MCF 10A (cell line): ENCODE data around the gene HSP90B1. TPM values are rescaled to one million over a fixed set of nuclear protein-coding genes. Genes with fewer than 3 reads are reported as not detected.
A peak's percentile ranks its signal among the peaks of the same experiment; 100 is the strongest.

Source experiments
- BruUV-seq: library from RNA; stranded (reverse); fragments of 400-500 nt; replicated peaks from 2 replicates; lab custom pipeline; 2021; lab: Mats Ljungman, UMichigan
- CTCF ChIA-PET: fragments of 300-600 bp; sonication (Branson Sonifier 250); formaldehyde crosslinking; extraction: SDS; loops from one replicate; lab custom pipeline; 2021; ENCODE audit warnings: antibody characterized with exemption, inconsistent platforms; lab: Yijun Ruan, JAX
- POLR2A ChIA-PET: fragments of 300-600, 350-650 bp; sonication (Branson Sonifier 250); formaldehyde crosslinking; extraction: SDS; loops from one replicate; lab custom pipeline; 2020; ENCODE audit warnings: antibody characterized with exemption, inconsistent platforms; lab: Yijun Ruan, JAX
- DNase-seq: peaks from one replicate; pipeline ENCODE4 v3.0.0-alpha.2; 2018; ENCODE audit not compliant: unreplicated experiment
- H3K27ac Mint-ChIP-seq: one replicate; pipeline ENCODE4 v1.8.0; 2022; ENCODE audit warnings: mild to moderate bottlenecking, low read depth, mixed read lengths; ENCODE audit not compliant: unreplicated experiment
- H3K27me3 Mint-ChIP-seq: one replicate; pipeline ENCODE4 v1.8.0; 2022; ENCODE audit warnings: mixed read lengths; ENCODE audit not compliant: insufficient read depth, unreplicated experiment
- H3K36me3 Mint-ChIP-seq: one replicate; pipeline ENCODE4 v1.8.0; 2022; ENCODE audit warnings: mild to moderate bottlenecking, moderate library complexity, mixed read lengths; ENCODE audit not compliant: insufficient read depth, unreplicated experiment
- H3K4me1 Mint-ChIP-seq: one replicate; pipeline ENCODE4 v1.8.0; 2022; ENCODE audit warnings: mixed read lengths; ENCODE audit not compliant: insufficient read depth, unreplicated experiment
- H3K4me3 Mint-ChIP-seq: one replicate; pipeline ENCODE4 v1.8.0; 2022; ENCODE audit warnings: mild to moderate bottlenecking, moderate library complexity, mixed read lengths; ENCODE audit not compliant: unreplicated experiment
- H3K9me3 Mint-ChIP-seq: one replicate; pipeline ENCODE4 v1.8.0; 2022; ENCODE audit warnings: mixed read lengths; ENCODE audit not compliant: unreplicated experiment
- intact Hi-C: fragments of 100-400 bp; cut with micrococcal nuclease; formaldehyde crosslinking; loops from 2 replicates; pipeline ENCODE4 v1.14.1; 2022
- total RNA-seq: library from RNA; stranded (reverse); gene quantifications from 2 replicates; pipeline ENCODE4 v1.2.3, GENCODE V29; 2022
- TF ChIP-seq, protein P1 (sequence below): fragments of 200-600 bp; IDR thresholded peaks from one replicate; pipeline ENCODE4 v1.8.0; 2022; ENCODE audit warnings: antibody characterized with exemption, mild to moderate bottlenecking; ENCODE audit not compliant: unreplicated experiment

Gene HSP90B1
- total RNA-seq, 1 experiment from 2014 or later = 1,052 TPM

DNA sequence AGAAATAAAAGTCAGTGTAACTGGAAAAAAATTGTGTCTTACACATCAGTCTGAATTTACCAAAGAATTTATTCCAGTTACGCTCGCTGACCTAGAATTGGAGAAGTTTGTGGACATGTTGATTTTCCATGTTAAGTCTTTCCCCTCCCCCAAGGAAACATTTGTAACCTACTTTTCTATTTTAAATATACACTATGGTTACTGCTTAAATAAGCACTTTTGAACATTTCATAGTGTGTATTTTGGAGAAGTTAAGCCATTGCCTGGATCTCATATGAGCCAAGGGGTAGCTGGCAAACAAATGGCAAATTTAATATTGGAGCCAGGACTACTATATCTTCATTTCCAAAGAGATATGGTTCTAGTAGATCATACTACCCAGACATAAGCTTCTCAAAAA, 46.3 kb upstream of the HSP90B1 start:
- Mint-ChIP-seq H3K27ac (no peak overlapping the region), H3K4me1 (peaks cover 8% of the 10 kb centered on the region), H3K27me3 (no peaks in the 10 kb centered on the region), H3K9me3 (no peaks in the 10 kb centered on the region), H3K36me3 (no peaks in the 10 kb centered on the region), H3K4me3 (no peak overlapping the region)
- POLR2A ChIA-PET = interaction anchor here (1.0 kb wide), 3 partner anchors 31 to 46 kb away, joined by 3 to 4 read pairs (median 4); partner anchors contain the start of gene HSP90B1
- TF ChIP-seq, protein P1, sequence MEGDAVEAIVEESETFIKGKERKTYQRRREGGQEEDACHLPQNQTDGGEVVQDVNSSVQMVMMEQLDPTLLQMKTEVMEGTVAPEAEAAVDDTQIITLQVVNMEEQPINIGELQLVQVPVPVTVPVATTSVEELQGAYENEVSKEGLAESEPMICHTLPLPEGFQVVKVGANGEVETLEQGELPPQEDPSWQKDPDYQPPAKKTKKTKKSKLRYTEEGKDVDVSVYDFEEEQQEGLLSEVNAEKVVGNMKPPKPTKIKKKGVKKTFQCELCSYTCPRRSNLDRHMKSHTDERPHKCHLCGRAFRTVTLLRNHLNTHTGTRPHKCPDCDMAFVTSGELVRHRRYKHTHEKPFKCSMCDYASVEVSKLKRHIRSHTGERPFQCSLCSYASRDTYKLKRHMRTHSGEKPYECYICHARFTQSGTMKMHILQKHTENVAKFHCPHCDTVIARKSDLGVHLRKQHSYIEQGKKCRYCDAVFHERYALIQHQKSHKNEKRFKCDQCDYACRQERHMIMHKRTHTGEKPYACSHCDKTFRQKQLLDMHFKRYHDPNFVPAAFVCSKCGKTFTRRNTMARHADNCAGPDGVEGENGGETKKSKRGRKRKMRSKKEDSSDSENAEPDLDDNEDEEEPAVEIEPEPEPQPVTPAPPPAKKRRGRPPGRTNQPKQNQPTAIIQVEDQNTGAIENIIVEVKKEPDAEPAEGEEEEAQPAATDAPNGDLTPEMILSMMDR = no peak
- DNase-seq = no peak
- intact Hi-C loops = no loop called here
- CTCF ChIA-PET = interaction anchor here (0.5 to 1.4 kb wide), 10 partner anchors 17 to 1585 kb away, joined by 3 to 12 read pairs (median 4); no protein-coding TSS in a partner anchor
- no TSS peak for BruUV-seq

DNA sequence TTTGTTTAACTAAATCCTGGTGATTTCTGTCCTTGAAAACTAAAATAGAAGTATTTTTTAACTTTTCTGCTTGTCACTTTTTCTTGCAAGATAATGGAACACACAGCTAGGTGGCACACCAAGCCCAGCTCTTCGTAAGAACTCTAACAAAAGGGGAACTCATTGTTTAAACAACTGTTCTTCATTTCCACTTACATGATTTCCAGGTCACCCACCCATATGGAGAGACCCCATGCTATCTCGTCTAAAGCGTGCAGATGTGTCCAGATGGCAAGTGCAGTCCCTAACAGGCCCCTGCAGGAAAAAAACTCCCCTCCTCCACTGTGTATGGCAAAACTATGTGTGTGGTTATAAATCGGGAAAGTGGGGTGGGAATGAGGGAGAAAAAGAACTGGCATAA, 45.9 kb upstream of the HSP90B1 start:
- peak; percentile 40 for DNase-seq
- Mint-ChIP-seq H3K27me3 (no peaks in the 10 kb centered on the region), H3K9me3 (no peaks in the 10 kb centered on the region), H3K4me3 (no peak overlapping the region), H3K36me3 (no peaks in the 10 kb centered on the region), H3K4me1 (peaks cover 8% of the 10 kb centered on the region), H3K27ac (no peak overlapping the region)
- CTCF ChIA-PET = interaction anchor here (0.5 to 1.4 kb wide), 10 partner anchors 16 to 1585 kb away, joined by 3 to 12 read pairs (median 4); no protein-coding TSS in a partner anchor
- BruUV-seq = no TSS peak
- POLR2A ChIA-PET = interaction anchor here (1.0 kb wide), 3 partner anchors 31 to 46 kb away, joined by 3 to 4 read pairs (median 4); partner anchors contain the start of gene HSP90B1
- TF ChIP-seq, protein P1 = peak; percentile 30
- intact Hi-C loops = no loop called here

DNA sequence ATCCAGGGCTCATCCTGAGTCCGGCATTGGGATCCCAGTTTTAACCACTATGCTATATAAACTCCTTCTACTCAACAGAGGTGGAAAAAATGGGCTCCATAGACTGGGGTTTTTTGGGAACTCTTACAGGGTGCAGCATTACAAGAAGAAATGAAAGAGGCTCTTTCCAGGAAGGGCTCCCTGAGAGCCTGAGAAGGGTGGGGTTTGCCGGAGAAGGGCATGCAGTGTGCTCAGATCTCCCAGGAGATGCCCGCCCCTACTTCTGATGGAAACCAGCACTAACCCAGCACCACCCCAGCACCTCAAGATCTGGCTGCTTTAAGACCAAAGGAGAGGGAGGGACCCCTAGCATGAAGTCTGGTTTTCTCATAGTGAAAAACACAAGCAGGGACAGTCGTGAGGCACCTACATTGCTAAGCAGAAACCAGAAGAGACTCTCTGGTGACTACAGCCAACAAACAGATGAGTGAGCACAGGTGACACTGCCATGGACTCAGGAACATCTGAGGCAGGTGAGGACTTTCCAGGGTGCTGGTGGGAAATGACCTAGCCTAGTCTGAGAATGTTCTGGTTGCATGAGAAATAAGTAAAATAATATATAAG, 43.9 kb upstream of the HSP90B1 start:
- TF ChIP-seq, protein P1 = no peak
- Mint-ChIP-seq H3K4me3 (no peak overlapping the region), H3K27me3 (no peaks in the 10 kb centered on the region), H3K27ac (no peak overlapping the region), H3K9me3 (no peaks in the 10 kb centered on the region), H3K4me1 (peaks cover 8% of the 10 kb centered on the region), H3K36me3 (no peaks in the 10 kb centered on the region)
- ChIA-PET CTCF (interaction anchor here (0.6 to 1.7 kb wide), 2 partner anchors 81 to 115 kb away, joined by 4 to 5 read pairs; no protein-coding TSS in a partner anchor), POLR2A (no interaction called here)
- BruUV-seq = no TSS peak
- DNase-seq = no peak
- intact Hi-C loops = no loop called here

DNA sequence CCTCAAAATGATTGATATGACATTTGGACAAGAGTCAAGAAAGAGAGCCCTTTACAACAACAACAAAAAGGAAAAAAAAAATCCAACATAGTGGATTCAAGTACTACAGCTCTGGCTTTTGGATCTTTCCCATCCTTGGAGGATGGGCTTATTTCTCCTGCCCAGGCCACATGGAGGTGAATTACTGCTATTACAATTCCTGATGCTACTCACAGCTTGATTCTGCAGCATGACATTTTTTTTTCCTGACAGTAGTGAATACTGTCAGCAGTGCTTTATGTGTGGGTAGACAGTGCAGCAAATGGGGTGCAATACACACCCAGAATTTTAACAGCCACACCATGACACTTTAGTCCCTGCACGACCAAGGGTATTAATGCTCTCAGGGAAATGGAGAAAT, 42.5 kb upstream of the HSP90B1 start:
- intact Hi-C loops = no loop called here
- ChIA-PET CTCF (interaction anchor here (0.6 to 3.9 kb wide), 5 partner anchors 9 to 222 kb away, joined by 3 to 20 read pairs (median 4); no protein-coding TSS in a partner anchor), POLR2A (no interaction called here)
- BruUV-seq = no TSS peak
- DNase-seq = no peak
- H3K9me3 Mint-ChIP-seq = no peaks in the 10 kb centered on the region
- no peaks in the 10 kb centered on the region for H3K36me3 Mint-ChIP-seq
- H3K27ac Mint-ChIP-seq = no peak overlapping the region
- TF ChIP-seq, protein P1 = no peak
- H3K27me3 Mint-ChIP-seq = no peaks in the 10 kb centered on the region
- H3K4me1 Mint-ChIP-seq = peaks cover 5% of the 10 kb centered on the region
- H3K4me3 Mint-ChIP-seq = no peak overlapping the region
